Spleen (tissue), 11 donors: Measurements from ENCODE around the gene RAMP2. TPM values are rescaled to one million over a fixed set of nuclear protein-coding genes. Genes with fewer than 3 reads are reported as not detected.

Source experiments
- DNase-seq: peaks from one replicate; pipeline ENCODE4 v3.0.0-alpha.2; 2020
- H3K27ac ChIP-seq, 8 donors: fragments of 200-600 bp; sonication (generic) in 7 of 8; 1 replicate in 4 of 8; 2 replicates in 4 of 8; pipeline versions ENCODE4 v1.5.0 to v1.8.0; 2016 to 2021; ENCODE audit warnings: inconsistent platforms in 4 of 8, mild to moderate bottlenecking in 4 of 8, moderate library complexity in 1 of 8
- H3K27me3 ChIP-seq, 7 donors: fragments of 200-600 bp; sonication (generic) in 6 of 7; replicated peaks in 1 of 7; 1 replicate in 4 of 7; 2 replicates in 3 of 7; pipeline versions ENCODE4 v1.5.0 to v1.8.0; 2016 to 2021; ENCODE audit warnings: inconsistent platforms in 3 of 7, mild to moderate bottlenecking in 1 of 7
- H3K36me3 ChIP-seq, 6 donors: fragments of 200-600 bp; sonication (generic) in 5 of 6; 1 replicate in 4 of 6; 2 replicates in 2 of 6; pipeline versions ENCODE4 v1.5.0 to v1.8.0; 2016 to 2021; ENCODE audit warnings: inconsistent platforms in 2 of 6
- H3K4me1 ChIP-seq, 6 donors: fragments of 200-600 bp; sonication (generic) in 5 of 6; 1 replicate in 3 of 6; 2 replicates in 3 of 6; pipeline versions ENCODE4 v1.5.0 to v1.8.0; 2016 to 2021; ENCODE audit warnings: inconsistent platforms in 3 of 6
- H3K4me3 ChIP-seq, 8 donors: fragments of 200-600 bp; sonication (generic) in 7 of 8; 1 replicate in 4 of 8; 2 replicates in 4 of 8; pipeline versions ENCODE4 v1.5.0 to v1.8.0; 2016 to 2021; ENCODE audit warnings: inconsistent platforms in 4 of 8, mild to moderate bottlenecking in 4 of 8, moderate library complexity in 2 of 8
- H3K9me3 ChIP-seq, 8 donors: fragments of 200-600 bp; sonication (generic) in 7 of 8; 1 replicate in 4 of 8; 2 replicates in 4 of 8; pipeline versions ENCODE4 v1.5.0 to v1.8.0; 2016 to 2021; ENCODE audit warnings: inconsistent platforms in 4 of 8
- POLR2A ChIP-seq, 3 donors: fragments of 450-650 bp; IDR thresholded peaks; one replicate each; pipeline ENCODE4 v1.5.1; 2017; ENCODE audit warnings: antibody characterized with exemption in 3 of 3, mild to moderate bottlenecking in 1 of 3
- POLR2AphosphoS5 ChIP-seq, 3 donors: sonication (generic); formaldehyde crosslinking; IDR thresholded peaks; one replicate each; pipeline ENCODE4 v1.5.1; 2017; ENCODE audit warnings: antibody characterized with exemption in 3 of 3
- WGBS, 5 donors: extraction: QIAGEN DNeasy Blood & Tissue Kit in 3 of 5; methylation state at CpG; one replicate each; pipeline versions ENCODE4 v1.1.5 to v1.1.7; 2013 to 2018; 5-methylcytosine and 5-hydroxymethylcytosine counted together
- intact Hi-C: fragments of 100-400 bp; cut with DNase I; formaldehyde crosslinking; loops from one replicate; pipeline ENCODE4 v1.15.0; 2023; ENCODE audit warnings: low total_unique reads
- polyA plus RNA-seq, 3 donors: library from polyadenylated mRNA; stranded (reverse); fragments of 200-250 nt; gene quantifications; one replicate each; pipeline ENCODE4 v1.2.1, GENCODE V29; 2013
- total RNA-seq, 7 donors: library from RNA; depleted of rRNA in 3 of 7; stranded (reverse); fragments of >200 nt in 3 of 7; fragmentation: NEBNext Ultra II Directional in 4 of 7; extraction: Animal tissue kit (Norgen Biotek cat#: 25700) in 4 of 7; gene quantifications; one replicate each; pipeline versions ENCODE4 v1.1.0 to v1.2.1, GENCODE V29; 2016 to 2021
- TF ChIP-seq, protein P1 (sequence below), 11 experiments: fragments of 200-600 bp in 7 of 11; fragments of 450-650 bp in 4 of 11; sonication (generic) in 4 of 11; IDR thresholded peaks in 8 of 11; conservative IDR thresholded peaks in 3 of 11; 1 replicate in 7 of 11; 2 replicates in 4 of 11; pipeline versions ENCODE4 v1.4.0 to v1.8.0; 2016 to 2021; ENCODE audit warnings: antibody characterized with exemption in 11 of 11, inconsistent platforms in 4 of 11, mild to moderate bottlenecking in 1 of 11
- donor health status: healthy with polysubstance abuse.
- donor health status: DM: no; HTN: no; CAD: no; lungs with moderate emphysema.
- donor health status: DM: no; HTN: no; CAD: no.
- donor health status: Bipolar disorder and iron deficiency.
- donor health status: healthy.
- donor health status: DM: no; HTN: no; CAD: no.
- donor health status: DM: yes; HTN: yes; CAD: no.

Gene RAMP2
- total and polyA plus RNA-seq, 10 donors: 9.7 to 51.7 (median 28.1) TPM

DNA sequence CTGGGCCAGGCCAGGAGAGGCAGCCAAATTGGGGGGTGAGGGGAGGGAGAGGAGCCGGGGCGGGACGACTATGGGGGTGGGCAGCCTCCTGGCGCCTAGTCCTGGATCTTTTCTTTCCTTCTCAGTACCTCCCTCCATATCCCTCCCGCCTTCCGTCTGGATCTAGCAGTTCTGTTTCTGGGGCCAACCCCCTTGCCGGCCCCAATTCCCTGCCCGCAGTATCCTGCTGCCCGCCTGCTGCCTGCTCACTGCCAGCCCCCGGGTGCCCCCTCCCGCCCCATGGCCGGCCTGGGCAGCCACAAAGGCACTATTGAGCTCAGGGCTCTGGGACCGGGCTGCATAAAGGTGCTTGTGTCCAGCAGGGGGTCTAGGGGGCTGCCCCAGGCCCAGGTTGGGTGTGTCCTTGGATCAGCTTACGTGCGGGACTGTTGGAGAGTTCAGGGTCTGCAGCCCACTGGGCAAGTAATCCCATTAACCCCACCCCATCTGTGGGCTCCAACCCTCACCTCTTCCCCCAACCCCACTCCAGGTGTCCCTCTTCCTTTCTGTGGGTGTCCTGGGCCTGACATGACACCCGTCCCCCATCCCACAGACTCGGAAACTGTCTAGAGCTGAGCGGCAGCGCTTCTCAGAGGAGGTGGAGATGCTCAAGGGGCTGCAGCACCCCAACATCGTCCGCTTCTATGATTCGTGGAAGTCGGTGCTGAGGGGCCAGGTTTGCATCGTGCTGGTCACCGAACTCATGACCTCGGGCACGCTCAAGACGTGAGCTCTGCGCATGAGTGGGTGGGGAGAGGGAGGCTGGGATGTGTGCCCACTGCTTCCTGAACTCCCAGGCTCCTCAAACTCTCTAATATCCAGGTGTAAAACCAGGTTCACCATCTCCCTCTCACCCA is 21.4 kb downstream of the RAMP2 start:
- H3K36me3 ChIP-seq: peaks cover under 1 to 29% (median 24%) of the 10 kb centered on the region in 6 donors
- H3K27ac ChIP-seq: no peak overlapping the region
- TF ChIP-seq POLR2AphosphoS5 (IDR thresholded peaks at IDR 0.05) (peak in 1 of 3 donors; percentile 4), POLR2A (IDR thresholded peaks at IDR 0.05) (no peak)
- TF ChIP-seq, protein P1, sequence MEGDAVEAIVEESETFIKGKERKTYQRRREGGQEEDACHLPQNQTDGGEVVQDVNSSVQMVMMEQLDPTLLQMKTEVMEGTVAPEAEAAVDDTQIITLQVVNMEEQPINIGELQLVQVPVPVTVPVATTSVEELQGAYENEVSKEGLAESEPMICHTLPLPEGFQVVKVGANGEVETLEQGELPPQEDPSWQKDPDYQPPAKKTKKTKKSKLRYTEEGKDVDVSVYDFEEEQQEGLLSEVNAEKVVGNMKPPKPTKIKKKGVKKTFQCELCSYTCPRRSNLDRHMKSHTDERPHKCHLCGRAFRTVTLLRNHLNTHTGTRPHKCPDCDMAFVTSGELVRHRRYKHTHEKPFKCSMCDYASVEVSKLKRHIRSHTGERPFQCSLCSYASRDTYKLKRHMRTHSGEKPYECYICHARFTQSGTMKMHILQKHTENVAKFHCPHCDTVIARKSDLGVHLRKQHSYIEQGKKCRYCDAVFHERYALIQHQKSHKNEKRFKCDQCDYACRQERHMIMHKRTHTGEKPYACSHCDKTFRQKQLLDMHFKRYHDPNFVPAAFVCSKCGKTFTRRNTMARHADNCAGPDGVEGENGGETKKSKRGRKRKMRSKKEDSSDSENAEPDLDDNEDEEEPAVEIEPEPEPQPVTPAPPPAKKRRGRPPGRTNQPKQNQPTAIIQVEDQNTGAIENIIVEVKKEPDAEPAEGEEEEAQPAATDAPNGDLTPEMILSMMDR (IDR thresholded peaks at IDR 0.05 in 8 of 11, conservative IDR thresholded peaks at IDR 0.05 in 3 of 11): no peak
- peaks cover 0 to 78% (median 55%) of the 10 kb centered on the region in 7 donors for H3K27me3 ChIP-seq
- no peak overlapping the region for H3K4me3 ChIP-seq
- DNase-seq: no peak
- no peaks in the 10 kb centered on the region for H3K9me3 ChIP-seq
- intact Hi-C loops: no loop called here
- peaks cover 8 to 61% (median 37%) of the 10 kb centered on the region in 6 donors for H3K4me1 ChIP-seq
- whole genome bisulfite sequencing, 5 donors: 31 to 62% (median 50%) methylated on average over 23 to 29 of the region's 29 CpGs

DNA sequence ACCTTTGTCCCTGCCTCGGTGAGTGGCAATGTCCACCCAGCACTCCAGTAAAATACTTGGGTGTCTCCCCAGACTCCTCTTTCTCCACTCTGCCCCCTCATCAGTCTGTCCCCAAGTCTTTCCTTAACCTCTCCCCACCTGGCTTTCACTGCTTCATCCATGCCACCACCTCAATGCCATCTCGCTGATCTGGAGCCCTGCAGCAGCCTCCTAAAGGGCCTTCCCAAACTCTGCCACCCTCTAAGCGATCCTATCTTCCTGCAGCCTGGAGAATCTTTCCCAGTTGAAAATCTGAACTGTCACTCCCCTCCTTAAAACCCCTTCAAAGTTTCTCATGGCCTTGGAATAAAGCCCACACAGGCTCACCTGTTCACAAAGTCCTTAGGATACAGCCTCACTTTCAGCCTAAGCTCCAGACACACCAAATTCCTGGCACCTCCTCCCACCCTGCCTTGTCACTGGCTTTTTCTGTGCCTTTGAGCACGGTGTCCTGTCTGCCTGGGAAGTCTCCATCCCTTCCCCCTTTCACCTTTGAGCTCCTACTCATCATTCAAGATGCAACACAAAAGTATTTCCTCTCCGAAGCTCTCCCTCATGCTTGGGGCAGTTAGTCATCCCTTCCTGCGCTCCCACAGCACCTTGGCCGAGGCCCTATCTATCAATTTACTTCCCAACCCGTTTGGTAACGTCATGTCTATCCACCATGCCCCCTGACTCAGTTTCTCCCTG is 22.2 kb downstream of the RAMP2 start:
- H3K4me1 ChIP-seq: peaks cover 8 to 61% (median 37%) of the 10 kb centered on the region in 6 donors
- H3K27me3 ChIP-seq: peaks cover 0 to 83% (median 55%) of the 10 kb centered on the region in 7 donors
- H3K36me3 ChIP-seq: peaks cover 0 to 21% (median 16%) of the 10 kb centered on the region in 6 donors
- intact Hi-C loops: no loop called here
- no peak for DNase-seq
- no peak for TF ChIP-seq POLR2A (IDR thresholded peaks at IDR 0.05)
- no peak for TF ChIP-seq POLR2AphosphoS5 (IDR thresholded peaks at IDR 0.05)
- H3K9me3 ChIP-seq: no peaks in the 10 kb centered on the region
- peak overlapping the region in 1 of 8 donors; percentile 31 for H3K4me3 ChIP-seq
- H3K27ac ChIP-seq: no peak overlapping the region
- WGBS, 5 donors: 28 to 52% (median 41%) methylated on average over 9 of the region's 9 CpGs

DNA sequence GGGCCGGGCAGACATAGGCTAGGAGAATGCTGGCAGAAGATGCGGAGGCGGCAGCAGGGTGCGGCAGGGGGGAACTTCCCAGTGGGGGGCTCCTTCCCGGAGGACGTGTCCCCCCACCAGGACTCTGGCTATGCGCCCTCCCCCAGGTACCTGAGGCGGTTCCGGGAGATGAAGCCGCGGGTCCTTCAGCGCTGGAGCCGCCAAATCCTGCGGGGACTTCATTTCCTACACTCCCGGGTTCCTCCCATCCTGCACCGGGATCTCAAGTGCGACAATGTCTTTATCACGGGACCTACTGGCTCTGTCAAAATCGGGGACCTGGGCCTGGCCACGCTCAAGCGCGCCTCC is 22.7 kb downstream of the RAMP2 start:
- H3K4me3 ChIP-seq: peak overlapping the region in 2 of 8 donors; percentile 1 to 31
- intact Hi-C loops: no loop called here
- no peak overlapping the region for H3K27ac ChIP-seq
- TF ChIP-seq, protein P1 (IDR thresholded peaks at IDR 0.05 in 8 of 11, conservative IDR thresholded peaks at IDR 0.05 in 3 of 11): no peak
- TF ChIP-seq POLR2AphosphoS5 (IDR thresholded peaks at IDR 0.05) (no peak), POLR2A (IDR thresholded peaks at IDR 0.05) (no peak)
- 11 to 48% (median 21%) methylated on average over 13 to 22 of the region's 22 CpGs for WGBS, 5 donors
- H3K4me1 ChIP-seq: peaks cover 8 to 61% (median 37%) of the 10 kb centered on the region in 6 donors
- no peak for DNase-seq
- H3K36me3 ChIP-seq: peaks cover 0 to 16% (median 11%) of the 10 kb centered on the region in 6 donors
- peaks cover 0 to 83% (median 55%) of the 10 kb centered on the region in 7 donors for H3K27me3 ChIP-seq
- no peaks in the 10 kb centered on the region for H3K9me3 ChIP-seq

DNA sequence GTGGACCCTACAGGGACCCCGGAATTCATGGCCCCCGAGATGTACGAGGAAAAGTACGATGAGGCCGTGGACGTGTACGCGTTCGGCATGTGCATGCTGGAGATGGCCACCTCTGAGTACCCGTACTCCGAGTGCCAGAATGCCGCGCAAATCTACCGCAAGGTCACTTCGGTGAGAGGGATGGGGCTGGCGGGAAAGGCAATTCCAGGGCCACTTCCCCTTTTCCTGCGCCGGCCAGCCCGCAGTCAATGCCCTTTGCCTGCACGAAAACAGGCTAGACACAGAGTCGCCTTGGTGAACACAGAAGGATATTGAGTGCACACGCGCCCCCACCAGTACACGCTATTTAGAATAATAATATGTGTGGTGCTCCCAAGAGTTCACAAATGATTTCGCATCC is 23.4 kb downstream of the RAMP2 start:
- peak overlapping the region in 2 of 8 donors; percentile 1 to 34 for H3K4me3 ChIP-seq
- peaks cover 8 to 58% (median 36%) of the 10 kb centered on the region in 6 donors for H3K4me1 ChIP-seq
- intact Hi-C loops: no loop called here
- TF ChIP-seq, protein P1 (IDR thresholded peaks at IDR 0.05 in 8 of 11, conservative IDR thresholded peaks at IDR 0.05 in 3 of 11): no peak
- peak in 1 of 3 donors; percentile 25 for TF ChIP-seq POLR2AphosphoS5 (IDR thresholded peaks at IDR 0.05)
- H3K27me3 ChIP-seq: peaks cover 0 to 83% (median 55%) of the 10 kb centered on the region in 7 donors
- peaks cover 0 to 10% (median 4%) of the 10 kb centered on the region in 6 donors for H3K36me3 ChIP-seq
- H3K27ac ChIP-seq: no peak overlapping the region
- 8 to 60% (median 24%) methylated on average over 8 to 25 of the region's 25 CpGs for WGBS, 5 donors
- DNase-seq: no peak
- no peaks in the 10 kb centered on the region for H3K9me3 ChIP-seq
